Endothelial cell of umbilical vein (primary cell): Measurements from ENCODE around the gene FUBP3. TPM values are rescaled to one million over a fixed set of nuclear protein-coding genes. Genes with fewer than 3 reads are reported as not detected.

Experiments used
- BruUV-seq: library from RNA; stranded (reverse); fragments of 400-500 nt; replicated peaks from 2 replicates; lab custom pipeline; 2021; lab: Mats Ljungman, UMichigan
- CTCF ChIA-PET: fragments of 300-600, 350-600 bp; sonication (Branson Sonifier 250); formaldehyde crosslinking; loops from one replicate; lab custom pipeline; 2021; ENCODE audit warnings: antibody characterized with exemption, inconsistent platforms; lab: Charles Lee
- POLR2A ChIA-PET: fragments of 300-600, 350-600 bp; sonication (Branson Sonifier 250); formaldehyde crosslinking; loops from one replicate; lab custom pipeline; 2021; ENCODE audit warnings: antibody characterized with exemption, inconsistent platforms; lab: Charles Lee
- DNase-seq: peaks from one replicate; pipeline ENCODE4 v3.0.0-alpha.2; 2011; ENCODE audit warnings: low read depth, low spot score
- FAIRE-seq: peaks from 2 replicates; lab custom pipeline; 2011; peaks lifted over from hg19 to GRCh38; lab: Jason Lieb, UNC
- H2AFZ ChIP-seq: 2 replicates; pipeline ENCODE4 v1.6.0; 2012; ENCODE audit warnings: low read depth, low read length, control low read depth, inconsistent platforms
- H3K27ac ChIP-seq: 2 replicates; pipeline ENCODE4 v1.5.1; 2011; ENCODE audit warnings: low read depth, mild to moderate bottlenecking, control low read depth, low read length, moderate library complexity; ENCODE audit not compliant: insufficient read depth
- H3K27me3 ChIP-seq, 2 experiments: 2 replicates each; pipeline versions ENCODE4 v1.6.0 to v1.6.1; 2011; ENCODE audit warnings: low read length in 2 of 2, mixed read lengths in 1 of 2; ENCODE audit not compliant: control insufficient read depth in 2 of 2, insufficient read depth in 2 of 2
- H3K36me3 ChIP-seq, 2 experiments: 2 replicates in 1 of 2; 3 replicates in 1 of 2; pipeline ENCODE4 v1.5.1; 2011; ENCODE audit warnings: low read length in 2 of 2, mild to moderate bottlenecking in 1 of 2, moderate library complexity in 1 of 2; ENCODE audit not compliant: control insufficient read depth in 2 of 2, insufficient read depth in 2 of 2; ENCODE audit errors: extremely low read depth in 1 of 2
- H3K4me1 ChIP-seq: 3 replicates; pipeline ENCODE4 v1.5.1; 2011; ENCODE audit warnings: mild to moderate bottlenecking, low read length; ENCODE audit not compliant: control insufficient read depth, insufficient read depth; ENCODE audit errors: extremely low read depth
- H3K4me2 ChIP-seq: 2 replicates; pipeline ENCODE4 v1.6.1; 2011; ENCODE audit warnings: low read length, control low read depth, mixed read lengths; ENCODE audit not compliant: insufficient read depth
- H3K4me3 ChIP-seq, 3 experiments: fragments of 200-600 bp in 1 of 3; sonication (generic), shearing (Covaris generic) in 1 of 3; replicated peaks in 1 of 3; 2 replicates each; pipeline ENCODE4 v1.5.1; 2011 to 2016; ENCODE audit warnings: control low read depth in 3 of 3, low read length in 3 of 3, mild to moderate bottlenecking in 2 of 3, inconsistent platforms in 1 of 3, low read depth in 1 of 3, moderate library complexity in 1 of 3; ENCODE audit not compliant: insufficient read depth in 1 of 3
- H3K79me2 ChIP-seq: 2 replicates; pipeline ENCODE4 v1.6.0; 2012; ENCODE audit warnings: low read length, inconsistent platforms; ENCODE audit not compliant: control insufficient read depth, insufficient read depth
- H3K9ac ChIP-seq: replicated peaks from 2 replicates; pipeline ENCODE3; 2011; ENCODE audit warnings: low read length, control low read depth; ENCODE audit not compliant: insufficient read depth; ENCODE audit errors: extremely low read depth
- H3K9me1 ChIP-seq: replicated peaks from 3 replicates; pipeline ENCODE4 v1.6.0; 2011; ENCODE audit warnings: mild to moderate bottlenecking, low read length; ENCODE audit not compliant: control insufficient read depth, insufficient read depth; ENCODE audit errors: extremely low read depth
- H3K9me3 ChIP-seq: replicated peaks from 2 replicates; pipeline ENCODE4 v1.5.1; 2012; ENCODE audit warnings: low read length, inconsistent platforms; ENCODE audit not compliant: control insufficient read depth, insufficient read depth
- H4K20me1 ChIP-seq: replicated peaks from 2 replicates; pipeline ENCODE3; 2011; ENCODE audit warnings: mild to moderate bottlenecking, low read length; ENCODE audit not compliant: control insufficient read depth, insufficient read depth; ENCODE audit errors: extremely low read depth
- CTCF ChIP-seq, 2 donors: IDR thresholded peaks; 1 replicate in 1 of 2; 2 replicates in 1 of 2; pipeline ENCODE4 v1.5.1; 2011; ENCODE audit warnings: low read length in 2 of 2, mild to moderate bottlenecking in 2 of 2, moderate library complexity in 2 of 2, control low read depth in 1 of 2, inconsistent platforms in 1 of 2, low read depth in 1 of 2; ENCODE audit not compliant: insufficient read depth in 1 of 2; ENCODE audit errors: extremely low read depth in 1 of 2
- EZH2 ChIP-seq: IDR thresholded peaks from 2 replicates; pipeline ENCODE4 v1.6.1; 2012; ENCODE audit warnings: borderline replicate concordance, low read depth, mild to moderate bottlenecking, moderate library complexity, low read length, inconsistent platforms; ENCODE audit not compliant: severe bottlenecking
- FOS ChIP-seq: IDR thresholded peaks from 2 replicates; pipeline ENCODE4 v1.6.1; 2011; ENCODE audit warnings: mild to moderate bottlenecking, low read length, moderate library complexity, borderline replicate concordance; ENCODE audit not compliant: insufficient read depth
- GATA2 ChIP-seq: IDR thresholded peaks from 2 replicates; pipeline ENCODE4 v1.7.0; 2011; ENCODE audit warnings: low read depth, mild to moderate bottlenecking, moderate library complexity, mixed read lengths, low read length; ENCODE audit not compliant: insufficient read length, insufficient read depth
- JUN ChIP-seq: IDR thresholded peaks from 2 replicates; pipeline ENCODE4 v1.6.1; 2011; ENCODE audit warnings: borderline replicate concordance, low read depth; ENCODE audit not compliant: insufficient read length, insufficient read depth
- MAX ChIP-seq: IDR thresholded peaks from 2 replicates; pipeline ENCODE4 v1.6.1; 2011; ENCODE audit not compliant: insufficient read depth, insufficient read length
- MYC ChIP-seq: IDR thresholded peaks from one replicate; pipeline ENCODE4 v1.6.1; 2011; ENCODE audit warnings: mild to moderate bottlenecking, low read depth, low read length
- POLR2A ChIP-seq: IDR thresholded peaks from 2 replicates; pipeline ENCODE4 v1.6.1; 2012; ENCODE audit warnings: low read depth, mild to moderate bottlenecking, control low read depth, low read length
- POLR2AphosphoS5 ChIP-seq: IDR thresholded peaks from 2 replicates; pipeline ENCODE4 v1.6.1; 2012; ENCODE audit warnings: low read depth, mild to moderate bottlenecking, control low read depth, low read length, moderate library complexity; ENCODE audit not compliant: insufficient read depth
- dilution Hi-C: fragments of 300-500 bp; cut with MboI; formaldehyde crosslinking; loops from one replicate; pipeline ENCODE4 v1.15.0; 2019; ENCODE audit warnings: low sequenced_read_pairs; ENCODE audit not compliant: extremely low pct_ligation_motif_present
- intact Hi-C: fragments of 100-400 bp; cut with micrococcal nuclease; formaldehyde crosslinking; loops from one replicate; pipeline ENCODE4 v1.10.0; 2022
- polyA plus RNA-seq, 4 experiments: library from polyadenylated mRNA; depleted of rRNA in 3 of 4; stranded (reverse) in 3 of 4; unstranded in 1 of 4; fragments of >200 nt; gene quantifications; 2 replicates each; pipeline versions ENCODE4 v1.2.1 to v1.2.3, GENCODE V29; 2011 to 2012; ENCODE audit warnings: missing spikeins in 1 of 4
- total RNA-seq: library from RNA; stranded (reverse); gene quantifications from 2 replicates; pipeline ENCODE4 v1.2.3, GENCODE V29; 2021

The FUBP3 gene
- total and polyA plus RNA-seq, 2 donors (not counting 3 experiments of a cell fraction or from before 2014, with no cell fraction given): 19.4 to 50.9 TPM

- FAIRE-seq: no peak
- POLR2A ChIA-PET: no interaction called here
Observed at GRCh38 chr9:130675396-130675795, 96.0 kb downstream of the FUBP3 start.

More at GRCh38 chr9:130675396-130675795, 96.0 kb downstream of the FUBP3 start:
- Histone ChIP-seq H3K4me3 (no peak overlapping the region), H3K27ac (no peak overlapping the region), H3K9ac (no peak overlapping the region), H2AFZ (no peak overlapping the region), H3K4me1 (no peaks in the 10 kb centered on the region), H3K9me3 (no peaks in the 10 kb centered on the region), H3K27me3 (no peaks in the 10 kb centered on the region), H3K9me1 (no peaks in the 10 kb centered on the region), H3K36me3 (no peaks in the 10 kb centered on the region), H4K20me1 (no peaks in the 10 kb centered on the region), H3K79me2 (no peaks in the 10 kb centered on the region), H3K4me2 (no peak overlapping the region)
- intact Hi-C loops (no loop called here), dilution Hi-C loops (loop anchor here (25.0 kb wide), 1 partner anchor 187 kb away; no protein-coding TSS in a partner anchor)
- CTCF ChIA-PET: interaction anchor here (0.9 kb wide), 1 partner anchor 9 kb away, joined by 3 read pairs; no protein-coding TSS in a partner anchor
- TF ChIP-seq POLR2AphosphoS5 (no peak), FOS (no peak), MAX (no peak), CTCF (IDR thresholded peaks at IDR 0.05; ENCODE audit: extremely low read depth in 1 of 2, insufficient read depth in 1 of 2, low read depth in 1 of 2, low read length in 2 of 2) (no peak), EZH2 (no peak), POLR2A (no peak), JUN (no peak), GATA2 (no peak), MYC (no peak)
- DNase-seq: no peak
- BruUV-seq: no TSS peak
